Cardiac fibroblast (primary cell): ENCODE data around the gene TCEANC.
"Not testable (repeated sequence)": the region's sequence is repeated elsewhere in the genome, so short reads cannot be mapped to it uniquely, and the experiment has no call there.

Experiments
- DNase-seq, 2 donors: peaks; one replicate each; pipeline versions ENCODE4 v3.0.0 to v3.0.0-alpha.2; 2010; ENCODE audit warnings: low read depth in 2 of 2
- H3K4me3 ChIP-seq, 2 donors: replicated peaks in 1 of 2; 1 replicate in 1 of 2; 2 replicates in 1 of 2; pipeline ENCODE4 v1.5.1; 2011; ENCODE audit warnings: low read depth in 2 of 2, low read length in 2 of 2, mild to moderate bottlenecking in 2 of 2, moderate library complexity in 1 of 2
- TF ChIP-seq, protein P1 (sequence below): IDR thresholded peaks from one replicate; pipeline ENCODE4 v1.5.1; 2011; ENCODE audit warnings: low read depth, mild to moderate bottlenecking, low read length, inconsistent platforms

Gene TCEANC

DNA sequence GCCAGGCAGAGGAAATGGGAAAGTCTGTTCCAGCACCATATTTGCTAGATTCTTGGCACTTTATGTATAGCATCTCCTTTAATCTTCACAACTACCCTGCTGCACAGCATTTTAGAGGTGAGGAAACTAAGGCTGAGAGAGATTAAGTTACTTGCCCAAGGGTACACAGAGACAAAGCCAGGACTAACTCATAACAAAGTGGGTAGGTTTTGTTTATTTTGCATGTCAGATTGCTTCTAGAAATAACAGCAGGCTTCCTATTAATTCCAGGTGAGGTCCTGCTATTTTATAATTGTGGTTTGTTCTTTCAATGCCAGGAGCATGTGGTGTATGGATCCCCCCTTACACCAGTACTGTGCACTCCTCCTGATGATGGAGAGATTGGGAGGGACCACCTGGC is 15.0 kb downstream of the TCEANC start:
- TF ChIP-seq, protein P1, sequence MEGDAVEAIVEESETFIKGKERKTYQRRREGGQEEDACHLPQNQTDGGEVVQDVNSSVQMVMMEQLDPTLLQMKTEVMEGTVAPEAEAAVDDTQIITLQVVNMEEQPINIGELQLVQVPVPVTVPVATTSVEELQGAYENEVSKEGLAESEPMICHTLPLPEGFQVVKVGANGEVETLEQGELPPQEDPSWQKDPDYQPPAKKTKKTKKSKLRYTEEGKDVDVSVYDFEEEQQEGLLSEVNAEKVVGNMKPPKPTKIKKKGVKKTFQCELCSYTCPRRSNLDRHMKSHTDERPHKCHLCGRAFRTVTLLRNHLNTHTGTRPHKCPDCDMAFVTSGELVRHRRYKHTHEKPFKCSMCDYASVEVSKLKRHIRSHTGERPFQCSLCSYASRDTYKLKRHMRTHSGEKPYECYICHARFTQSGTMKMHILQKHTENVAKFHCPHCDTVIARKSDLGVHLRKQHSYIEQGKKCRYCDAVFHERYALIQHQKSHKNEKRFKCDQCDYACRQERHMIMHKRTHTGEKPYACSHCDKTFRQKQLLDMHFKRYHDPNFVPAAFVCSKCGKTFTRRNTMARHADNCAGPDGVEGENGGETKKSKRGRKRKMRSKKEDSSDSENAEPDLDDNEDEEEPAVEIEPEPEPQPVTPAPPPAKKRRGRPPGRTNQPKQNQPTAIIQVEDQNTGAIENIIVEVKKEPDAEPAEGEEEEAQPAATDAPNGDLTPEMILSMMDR = no peak
- H3K4me3 ChIP-seq = no peak overlapping the region
- DNase-seq = no peak

DNA sequence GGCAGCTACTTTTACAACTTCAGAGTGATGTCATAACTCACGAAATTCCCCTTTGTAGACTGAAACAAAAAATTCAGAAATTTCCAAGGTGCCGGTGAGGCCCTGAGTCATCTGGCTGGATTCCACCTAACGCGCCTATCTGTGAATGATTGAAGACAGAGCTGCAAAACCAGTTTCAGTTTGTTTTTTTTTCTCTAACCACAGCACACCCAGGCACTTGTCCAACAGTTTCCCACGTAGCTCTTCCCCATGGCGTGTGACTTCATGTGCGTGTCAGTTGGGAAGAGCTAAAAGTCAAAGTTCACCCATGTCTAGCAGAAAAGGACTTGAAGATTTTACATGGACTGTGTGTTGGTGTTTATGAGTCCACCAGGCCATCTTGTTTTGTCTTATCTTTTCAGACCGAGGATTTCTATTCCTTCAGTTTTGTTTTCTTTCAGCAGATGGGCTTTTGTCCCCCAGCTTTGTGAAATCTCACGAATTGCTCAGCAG is 16.4 kb downstream of the TCEANC start:
- DNase-seq = peak; percentile 93 to 95
- no peak overlapping the region for H3K4me3 ChIP-seq
- TF ChIP-seq, protein P1 = no peak

DNA sequence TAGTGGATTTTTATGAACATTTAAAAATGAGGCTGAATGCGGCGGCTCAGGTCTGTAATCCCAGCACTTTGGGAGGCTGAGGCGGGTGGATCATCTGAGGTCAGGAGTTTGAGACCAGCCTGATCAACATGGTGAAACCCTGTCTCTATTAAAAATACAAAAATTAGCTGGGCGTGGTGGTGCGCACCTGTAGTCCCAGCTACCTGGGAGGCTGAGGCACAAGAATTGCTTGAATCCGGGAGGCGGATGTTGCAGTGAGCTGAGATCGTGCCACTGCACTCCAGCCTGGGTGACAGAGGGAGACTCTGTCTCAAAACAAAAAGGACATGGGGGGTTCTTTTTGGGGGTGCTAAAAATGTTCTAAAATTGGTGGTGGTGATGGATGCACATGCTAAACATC is 16.8 kb downstream of the TCEANC start:
- DNase-seq, H3K4me3 ChIP-seq: not testable (repeated sequence)

DNA sequence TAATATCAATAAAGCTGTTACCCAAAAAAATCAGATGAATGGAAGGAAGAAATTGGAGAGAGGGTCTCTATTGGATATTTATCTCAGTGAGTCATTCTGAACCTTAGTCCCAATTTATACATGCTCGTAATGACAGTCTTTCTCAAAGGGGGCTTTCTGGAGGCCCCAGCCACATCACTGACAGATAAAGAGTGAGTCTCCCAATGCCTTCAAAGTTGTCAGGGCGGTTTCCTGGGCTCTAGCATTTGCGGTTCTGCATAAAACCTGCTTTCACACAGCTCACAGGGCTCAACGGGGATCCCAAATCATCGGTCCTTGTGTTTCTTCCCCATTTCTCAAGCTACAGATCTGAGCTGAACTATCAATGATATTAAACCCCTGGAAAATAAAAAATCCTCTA is 17.3 kb downstream of the TCEANC start:
- H3K4me3 ChIP-seq = no peak overlapping the region
- TF ChIP-seq, protein P1 = no peak
- DNase-seq = no peak

DNA sequence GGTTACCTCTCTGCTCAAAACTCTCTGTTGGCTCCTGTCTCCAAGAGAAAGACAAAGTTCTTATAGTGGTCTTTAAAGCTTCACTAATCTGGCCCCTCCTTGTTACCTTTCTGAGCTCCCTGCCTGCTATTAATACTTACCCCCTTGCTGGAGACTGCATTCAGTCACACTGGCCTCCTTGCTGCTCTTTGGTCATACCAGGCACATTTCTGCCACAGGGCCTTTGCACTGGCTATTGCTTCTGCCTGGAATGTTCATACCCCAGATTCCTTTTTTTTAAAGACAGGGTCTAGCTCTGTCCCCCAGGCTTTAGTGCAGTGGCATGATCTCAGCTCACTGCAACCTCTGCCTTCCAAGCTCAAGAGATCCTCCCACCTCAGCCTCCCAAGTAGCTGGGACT is 20.1 kb downstream of the TCEANC start:
- H3K4me3 ChIP-seq = no peak overlapping the region
- TF ChIP-seq, protein P1 = no peak
- DNase-seq = no peak

DNA sequence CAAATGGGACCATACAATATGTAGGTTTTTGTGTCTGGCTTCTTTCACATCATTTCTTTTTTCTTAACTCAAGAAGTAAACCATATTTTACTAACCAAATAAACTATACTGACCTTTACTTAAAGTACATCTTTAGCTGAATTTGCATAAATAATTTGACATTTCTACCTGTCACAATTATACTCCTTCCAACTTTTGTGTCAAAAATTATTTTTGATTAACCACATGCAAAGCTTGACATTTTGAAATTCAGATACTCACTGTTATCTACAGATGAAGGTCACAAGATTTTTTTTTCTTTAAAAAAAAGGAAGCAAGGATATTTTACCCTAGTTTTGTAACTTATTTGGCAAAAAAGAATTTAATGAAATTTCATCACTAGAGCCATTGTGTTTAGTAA is 23.9 kb downstream of the TCEANC start:
- DNase-seq = no peak
- H3K4me3 ChIP-seq = no peak overlapping the region
- TF ChIP-seq, protein P1 = no peak

DNA sequence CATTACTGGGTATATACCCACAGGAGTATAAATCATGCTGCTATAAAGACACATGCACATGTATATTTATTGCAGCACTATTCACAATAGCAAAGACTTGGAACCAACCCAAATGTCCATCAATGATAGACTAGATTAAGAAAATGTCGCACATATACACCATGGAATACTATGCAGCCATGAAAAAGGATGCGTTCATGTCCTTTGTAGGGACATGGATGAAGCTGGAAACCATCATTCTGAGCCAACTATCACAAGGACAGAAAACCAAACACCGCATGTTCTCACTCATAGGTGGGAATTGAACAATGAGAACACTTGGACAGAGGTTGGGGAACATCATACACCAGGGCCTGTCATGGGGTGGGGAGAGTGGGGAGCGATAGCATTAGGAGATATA is 26.8 kb downstream of the TCEANC start:
- H3K4me3 ChIP-seq, DNase-seq: not testable (repeated sequence)

DNA sequence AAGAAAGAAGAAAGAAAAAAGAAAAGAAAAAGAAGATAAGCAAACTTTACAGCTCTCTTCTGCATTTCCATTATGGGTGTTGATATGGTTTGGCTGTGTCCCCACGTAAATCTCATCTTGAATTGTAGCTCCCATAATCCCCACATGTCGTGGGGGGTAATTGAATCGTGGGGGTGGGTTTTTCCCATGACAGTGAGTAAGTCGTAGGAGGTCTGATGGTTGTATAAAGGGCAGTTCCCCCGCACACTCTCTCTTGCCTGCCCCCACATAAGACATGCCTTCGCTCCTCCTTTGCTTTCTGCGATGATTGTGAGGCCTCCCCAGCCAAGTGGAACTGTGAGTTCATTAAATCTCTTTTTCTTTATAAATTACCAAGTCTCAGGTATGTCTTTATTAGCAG is 28.7 kb downstream of the TCEANC start:
- no peak overlapping the region for H3K4me3 ChIP-seq
- TF ChIP-seq, protein P1 = no peak
- no peak for DNase-seq
